K562 (cell line): ENCODE measurements around the gene MANBA. TPM values are rescaled to one million over a fixed set of nuclear protein-coding genes. Genes with fewer than 3 reads are reported as not detected.
"Not testable (repeated sequence)": the region's sequence is repeated elsewhere in the genome, so short reads cannot be mapped to it uniquely, and the experiment has no call there.

ENCODE experiments used
- ATAC-seq: fragments of 200-7000 bp; cut with Tn5 transposase; 3 replicates; pipeline ENCODE4 v1.9.1; 2020; ENCODE audit warnings: moderate library complexity
- BruUV-seq: library from RNA; stranded (reverse); fragments of 400-500 nt; replicated peaks from 2 replicates; lab custom pipeline; 2021; lab: Mats Ljungman, UMichigan
- CTCF ChIA-PET: fragments of 300-600 bp; formaldehyde crosslinking; extraction: SDS; loops from one replicate; lab custom pipeline; 2021; ENCODE audit warnings: low intra/inter-chr PET ratio; lab: Yijun Ruan, JAX
- POLR2A ChIA-PET: fragments of 300-600, 350-650 bp; sonication (Branson Sonifier 250); formaldehyde crosslinking; extraction: SDS; loops from one replicate; lab custom pipeline; 2021; ENCODE audit warnings: antibody characterized with exemption, inconsistent platforms; lab: Yijun Ruan, JAX
- DNase-seq, 4 experiments: peaks; one replicate each; pipeline versions ENCODE4 v3.0.0 to v3.0.0-alpha.2; 2011 to 2018; ENCODE audit warnings: low spot score in 3 of 4, mixed read lengths in 3 of 4; ENCODE audit errors: extremely low read depth in 1 of 4
- FAIRE-seq: peaks from 2 replicates; lab custom pipeline; 2011; peaks lifted over from hg19 to GRCh38; lab: Jason Lieb, UNC
- H2AFZ ChIP-seq: 2 replicates; pipeline ENCODE4 v1.6.0; 2011; ENCODE audit warnings: low read depth, low read length, control low read depth, inconsistent platforms
- H3K27ac ChIP-seq: fragments of 200-600 bp; 3 replicates; pipeline ENCODE4 v1.8.0; 2011; ENCODE audit warnings: low read depth, mild to moderate bottlenecking, control low read depth, inconsistent platforms, low read length, moderate library complexity, mixed read lengths; ENCODE audit errors: extremely low read depth
- H3K27me3 ChIP-seq, 2 experiments: fragments of 300-600 bp in 1 of 2; 2 replicates in 1 of 2; 3 replicates in 1 of 2; pipeline versions ENCODE4 v1.6.0 to v1.8.0; 2011; ENCODE audit warnings: inconsistent platforms in 2 of 2, low read length in 2 of 2, mild to moderate bottlenecking in 1 of 2, mixed read lengths in 1 of 2, moderate library complexity in 1 of 2; ENCODE audit not compliant: control insufficient read depth in 2 of 2, insufficient read depth in 2 of 2
- H3K36me3 ChIP-seq: fragments of 300-600 bp; 3 replicates; pipeline ENCODE4 v1.8.0; 2011; ENCODE audit warnings: mild to moderate bottlenecking, low read length, inconsistent platforms; ENCODE audit not compliant: control insufficient read depth, insufficient read depth
- H3K4me1 ChIP-seq, 2 experiments: fragments of 200-600 bp in 1 of 2; replicated peaks in 1 of 2; 2 replicates in 1 of 2; 3 replicates in 1 of 2; pipeline versions ENCODE4 v1.5.1 to v1.8.0; 2011; ENCODE audit warnings: inconsistent platforms in 2 of 2, low read length in 2 of 2, mild to moderate bottlenecking in 1 of 2, mixed read lengths in 1 of 2, moderate library complexity in 1 of 2; ENCODE audit not compliant: control insufficient read depth in 2 of 2, insufficient read depth in 2 of 2
- H3K4me2 ChIP-seq: 2 replicates; pipeline ENCODE4 v1.6.1; 2011; ENCODE audit warnings: low read length, control low read depth, inconsistent platforms, mixed read lengths; ENCODE audit not compliant: insufficient read depth
- H3K4me3 ChIP-seq: fragments of 200-600 bp; sonication (generic), shearing (Covaris generic); 2 replicates; pipeline ENCODE4 v1.5.1; 2016; ENCODE audit warnings: control low read depth, inconsistent platforms
- H3K79me2 ChIP-seq: fragments of 200-600 bp; 3 replicates; pipeline ENCODE4 v1.8.0; 2011; ENCODE audit warnings: low read length, inconsistent platforms; ENCODE audit not compliant: control insufficient read depth, insufficient read depth
- H3K9ac ChIP-seq, 2 experiments: 2 replicates each; pipeline versions ENCODE4 v1.6.0 to v1.6.1; 2011; ENCODE audit warnings: low read depth in 2 of 2, low read length in 2 of 2, control low read depth in 1 of 2, inconsistent platforms in 1 of 2, mild to moderate bottlenecking in 1 of 2, mixed read lengths in 1 of 2; ENCODE audit not compliant: insufficient read depth in 1 of 2
- H3K9me1 ChIP-seq: one replicate; pipeline ENCODE4 v1.6.0; 2011; ENCODE audit warnings: inconsistent platforms, mild to moderate bottlenecking, low read length, moderate library complexity; ENCODE audit not compliant: control insufficient read depth, insufficient read depth
- H3K9me3 ChIP-seq: replicated peaks from 2 replicates; pipeline ENCODE4 v1.5.1; 2011; ENCODE audit warnings: low read depth, low read length, inconsistent platforms; ENCODE audit not compliant: control insufficient read depth, insufficient read depth
- H4K20me1 ChIP-seq: replicated peaks from 2 replicates; pipeline ENCODE4 v1.6.1; 2011; ENCODE audit warnings: low read length, inconsistent platforms, mixed read lengths; ENCODE audit not compliant: control insufficient read depth, insufficient read depth
- RBM15 ChIP-seq: fragments of 200-400 bp; formaldehyde crosslinking; IDR thresholded peaks from 2 replicates; pipeline ENCODE4 v1.6.1; 2018; ENCODE audit warnings: mild to moderate bottlenecking, low read length, moderate library complexity; ENCODE audit not compliant: insufficient read depth
- whole genome bisulfite sequencing: fragments of 100-300 bp; shearing (Covaris generic); methylation state at CpG from one replicate; pipeline ENCODE4 v1.1.6; 2016; ENCODE audit warnings: low coverage, mixed read lengths; ENCODE audit not compliant: insufficient coverage; ENCODE audit errors: missing lambda C conversion rate; 5-methylcytosine and 5-hydroxymethylcytosine counted together
- in situ Hi-C: fragments of 300-500 bp; cut with MboI; formaldehyde crosslinking; loops from 4 replicates; pipeline ENCODE4 v1.15.0; 2018; ENCODE audit warnings: inconsistent platforms, mixed read lengths
- intact Hi-C: fragments of 100-400 bp; cut with micrococcal nuclease; formaldehyde crosslinking; loops from 2 replicates; pipeline ENCODE4 v1.14.2; 2022
- polyA plus RNA-seq, 8 experiments: library from polyadenylated mRNA; depleted of rRNA in 4 of 8; stranded (reverse) in 5 of 8; unstranded in 3 of 8; fragments of >200 nt; fragmentation: Nextera tagmentation in 2 of 8; fragmentation: Illumina TruSeq in 1 of 8; extraction: Ambion mirVana in 2 of 8; extraction: Trizol in 1 of 8; gene quantifications; 2 replicates each; pipeline versions ENCODE4 v1.2.1 to v1.2.3, GENCODE V29; 2011 to 2014; ENCODE audit warnings: inconsistent platforms in 1 of 8, missing spikeins in 1 of 8
- total RNA-seq, 7 experiments: library from RNA; depleted of rRNA in 6 of 7; stranded (reverse); fragments of >200 nt in 6 of 7; fragmentation: Illumina TruSeq in 2 of 7; extraction: Trizol in 2 of 7; gene quantifications; 2 replicates each; pipeline versions ENCODE4 v1.2.1 to v1.2.3, GENCODE V29; 2011 to 2021; ENCODE audit warnings: low replicate concordance in 1 of 7

The MANBA gene
- total and polyA plus RNA-seq, 9 of the 15 experiments (the other 6 are each of a cell fraction or from before 2014, with no cell fraction given) = 1.8 to 12.9 (median 7.7) TPM

DNA sequence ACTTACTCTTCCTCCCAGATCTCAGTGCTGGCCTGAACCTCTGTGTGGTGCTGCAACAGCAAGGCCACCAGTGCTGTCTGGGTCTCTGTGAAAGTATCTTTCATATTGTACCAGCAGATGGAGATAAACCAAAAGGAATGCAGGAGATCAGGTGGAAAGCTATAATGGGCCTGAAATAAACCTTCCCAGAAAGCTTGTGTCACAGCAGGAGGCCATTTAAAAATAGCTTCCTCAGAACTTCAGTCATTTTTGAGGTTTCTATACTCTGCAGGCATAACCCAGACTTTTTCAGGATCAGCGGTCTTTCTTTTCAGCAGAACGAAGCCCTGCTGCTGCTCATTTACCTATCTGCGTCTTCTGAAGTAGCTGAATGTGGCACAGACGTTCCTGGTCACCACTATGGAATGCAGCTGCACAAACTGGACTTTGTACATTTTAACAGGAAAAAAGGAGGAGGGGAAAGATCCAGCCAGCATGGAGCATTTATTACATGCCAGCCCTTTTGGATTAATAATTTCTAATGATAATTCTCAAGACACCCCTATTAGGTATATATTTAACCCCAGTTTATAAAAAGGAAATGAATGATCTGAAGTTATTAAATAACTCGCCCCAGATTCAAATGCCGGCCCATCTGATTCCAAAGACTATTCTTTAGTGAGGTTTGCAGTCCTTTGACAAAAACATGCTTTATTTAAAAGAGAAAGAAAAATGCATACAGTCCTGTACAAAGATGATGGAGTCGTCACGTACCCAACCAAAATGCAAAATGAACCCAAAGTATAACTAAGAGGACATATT, 139.9 kb downstream of the MANBA start (continued):
- no peak for TF ChIP-seq RBM15

DNA sequence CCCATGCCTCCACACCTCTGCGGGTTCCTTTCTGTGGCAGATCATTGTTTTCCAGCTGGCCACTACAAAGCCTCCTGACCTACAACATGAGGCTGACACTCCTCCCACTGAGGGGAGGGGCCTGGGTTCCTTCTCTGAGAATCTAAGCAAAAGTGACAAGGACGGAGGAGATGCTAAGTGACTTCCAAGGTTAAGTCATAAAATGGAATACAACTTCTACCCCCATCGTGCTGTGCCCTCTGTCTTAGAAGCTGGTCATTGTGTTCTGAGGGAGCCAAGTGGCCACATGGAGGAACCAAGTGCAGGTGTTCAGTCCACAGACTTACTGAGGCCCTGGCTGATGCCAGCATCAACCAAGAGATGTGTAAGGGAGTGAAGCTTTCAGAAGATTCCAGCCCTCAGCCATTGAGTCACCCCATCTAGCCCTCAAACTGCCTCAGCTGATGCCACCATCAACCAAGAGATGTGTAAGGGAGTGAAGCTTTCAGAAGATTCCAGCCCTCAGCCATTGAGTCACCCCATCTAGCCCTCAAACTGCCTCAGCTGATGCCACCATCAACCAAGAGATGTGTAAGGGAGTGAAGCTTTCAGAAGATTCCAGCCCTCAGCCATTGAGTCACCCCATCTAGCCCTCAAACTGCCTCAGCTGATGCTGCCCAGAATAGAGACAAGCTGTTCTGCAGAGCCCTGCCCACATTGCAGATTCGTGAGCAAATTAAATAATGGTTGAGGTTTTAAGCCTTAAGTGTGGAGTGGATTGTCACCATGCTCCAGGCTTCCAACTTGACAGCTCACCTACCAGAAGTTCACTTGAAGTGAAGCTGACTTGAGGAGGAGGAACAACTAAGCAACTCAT, 140.8 kb downstream of the MANBA start:
- H3K4me1 ChIP-seq, H3K27ac ChIP-seq, H3K9me3 ChIP-seq, H3K9ac ChIP-seq, H4K20me1 ChIP-seq, BruUV-seq, H3K4me2 ChIP-seq, H3K79me2 ChIP-seq, H3K36me3 ChIP-seq, H3K4me3 ChIP-seq, H3K27me3 ChIP-seq, H3K9me1 ChIP-seq: not testable (repeated sequence)
- ATAC-seq (peak; percentile 66), FAIRE-seq (peak; percentile 79), DNase-seq (peak; percentile 20 to 45 (median 25))
- CTCF ChIA-PET = interaction anchor here (1.3 to 2.7 kb wide), 5 partner anchors 188 to 479 kb away, joined by 3 to 21 read pairs (median 8); partner anchors contain the start of gene BDH2
- H2AFZ ChIP-seq = peak overlapping the region; percentile 20
- 0% methylated on average over 4 of the region's 4 CpGs for WGBS
- POLR2A ChIA-PET = interaction anchor here (0.8 to 1.4 kb wide), 3 partner anchors 8 to 249 kb away, joined by 3 to 4 read pairs (median 4); partner anchors contain the start of genes CISD2 and UBE2D3
- intact Hi-C loops (loop anchor here (1.0 to 10.0 kb wide), 10 partner anchors 171 to 1312 kb away; partner anchors contain the start of genes BDH2, PPP3CA and UBE2D3), in situ Hi-C loops (loop anchor here (5.0 to 25.0 kb wide), 3 partner anchors 387 to 1317 kb away; no protein-coding TSS in a partner anchor)

DNA sequence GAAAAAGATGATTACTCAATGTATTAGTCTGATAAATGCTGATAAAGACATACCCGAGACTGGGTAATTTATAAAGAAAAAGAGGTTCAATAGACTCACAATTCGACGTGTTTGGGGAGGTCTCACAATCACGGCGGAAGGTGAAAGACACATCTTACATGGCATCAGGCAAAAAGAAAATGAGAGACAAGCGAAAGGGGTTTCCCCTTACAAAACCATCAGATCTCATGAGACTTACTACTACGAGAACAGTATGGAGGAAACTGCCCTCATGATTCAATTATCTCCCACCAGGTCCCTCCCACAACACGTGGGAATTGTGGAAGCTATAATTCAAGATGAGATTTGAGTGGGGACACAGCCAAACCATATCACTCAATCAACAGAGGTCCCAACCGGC, 141.7 kb downstream of the MANBA start:
- CTCF ChIA-PET = interaction anchor here (2.2 to 2.7 kb wide), 2 partner anchors 187 to 390 kb away, joined by 8 to 21 read pairs; no protein-coding TSS in a partner anchor
- H3K4me1 ChIP-seq, H3K9ac ChIP-seq, H3K4me3 ChIP-seq, H3K27ac ChIP-seq, H3K27me3 ChIP-seq, H3K9me3 ChIP-seq, H4K20me1 ChIP-seq, BruUV-seq, H3K79me2 ChIP-seq, H3K4me2 ChIP-seq, DNase-seq, ATAC-seq, POLR2A ChIA-PET, H3K36me3 ChIP-seq, FAIRE-seq, H2AFZ ChIP-seq, H3K9me1 ChIP-seq: not testable (repeated sequence)
- 15% methylated on average over 9 of the region's 9 CpGs for WGBS
- intact Hi-C loops = loop anchor here (10.0 kb wide), 1 partner anchor 1274 kb away; the partner anchor contains the start of gene PPP3CA
- in situ Hi-C loops = loop anchor here (25.0 kb wide), 1 partner anchor 1318 kb away; no protein-coding TSS in a partner anchor
